Mesenchymal stem cell (in vitro differentiated cells and primary cell): Measurements from ENCODE around the gene PNKD.
A peak's percentile ranks its signal among the peaks of the same experiment; 100 is the strongest.

Source experiments
- DNase-seq: peaks from one replicate; pipeline ENCODE4 v3.0.0-alpha.2; 2013
- H2AFZ ChIP-seq: one replicate; pipeline ENCODE4 v1.6.1; 2013; ENCODE audit warnings: low read depth, mild to moderate bottlenecking, control low read depth, inconsistent platforms, low read length, moderate library complexity
- H2AK5ac ChIP-seq: 2 replicates; pipeline ENCODE4 v1.6.1; 2013; ENCODE audit warnings: low read length, moderate library complexity, mild to moderate bottlenecking, inconsistent platforms; ENCODE audit not compliant: severe bottlenecking
- H2BK120ac ChIP-seq: one replicate; pipeline ENCODE4 v1.6.1; 2013; ENCODE audit warnings: low read depth, mild to moderate bottlenecking, inconsistent platforms, low read length, moderate library complexity
- H2BK12ac ChIP-seq, 2 experiments: one replicate each; pipeline ENCODE4 v1.6.1; 2013; ENCODE audit warnings: inconsistent platforms in 2 of 2, low read length in 2 of 2, mild to moderate bottlenecking in 2 of 2, moderate library complexity in 2 of 2, control low read depth in 1 of 2
- H2BK15ac ChIP-seq: one replicate; pipeline ENCODE4 v1.6.1; 2013; ENCODE audit warnings: mild to moderate bottlenecking, low read depth, inconsistent platforms; ENCODE audit not compliant: poor library complexity, severe bottlenecking
- H2BK5ac ChIP-seq: 2 replicates; pipeline ENCODE4 v1.6.1; 2013; ENCODE audit warnings: low read depth, mild to moderate bottlenecking, low read length, control low read depth, inconsistent platforms; ENCODE audit not compliant: poor library complexity, severe bottlenecking
- H3K14ac ChIP-seq, 2 experiments: one replicate each; pipeline ENCODE4 v1.6.1; 2013; ENCODE audit warnings: inconsistent platforms in 2 of 2, low read length in 2 of 2, control low read depth in 1 of 2, mild to moderate bottlenecking in 1 of 2, moderate library complexity in 1 of 2
- H3K18ac ChIP-seq, 2 experiments: one replicate each; pipeline ENCODE4 v1.6.1; 2013; ENCODE audit warnings: inconsistent platforms in 2 of 2, low read length in 2 of 2, control low read depth in 1 of 2, low read depth in 1 of 2, mild to moderate bottlenecking in 1 of 2
- H3K23ac ChIP-seq, 2 experiments: one replicate each; pipeline ENCODE4 v1.6.1; 2013; ENCODE audit warnings: inconsistent platforms in 2 of 2, low read length in 2 of 2, mild to moderate bottlenecking in 2 of 2, moderate library complexity in 2 of 2, control low read depth in 1 of 2
- H3K27ac ChIP-seq: 2 replicates; pipeline ENCODE4 v1.5.1; 2013; ENCODE audit warnings: mild to moderate bottlenecking, moderate library complexity, low read length, control low read depth, inconsistent platforms; ENCODE audit not compliant: poor library complexity, severe bottlenecking
- H3K27me3 ChIP-seq, 2 experiments: 2 replicates each; pipeline versions ENCODE4 v1.6.1 to v1.7.0; 2013; ENCODE audit warnings: low read length in 2 of 2, mild to moderate bottlenecking in 2 of 2, moderate library complexity in 2 of 2, control low read depth in 1 of 2, inconsistent platforms in 1 of 2; ENCODE audit not compliant: control insufficient read depth in 1 of 2, insufficient read depth in 1 of 2
- H3K36me3 ChIP-seq, 2 experiments: 2 replicates each; pipeline versions ENCODE4 v1.6.1 to v1.7.0; 2013; ENCODE audit warnings: low read length in 2 of 2, control low read depth in 1 of 2, inconsistent platforms in 1 of 2, low read depth in 1 of 2, mild to moderate bottlenecking in 1 of 2; ENCODE audit not compliant: insufficient read depth in 2 of 2, control insufficient read depth in 1 of 2
- H3K4ac ChIP-seq, 2 experiments: one replicate each; pipeline ENCODE4 v1.6.1; 2013; ENCODE audit warnings: inconsistent platforms in 2 of 2, low read length in 2 of 2, mild to moderate bottlenecking in 2 of 2, moderate library complexity in 2 of 2, control low read depth in 1 of 2, low read depth in 1 of 2
- H3K4me1 ChIP-seq: 2 replicates; pipeline ENCODE4 v1.6.1; 2013; ENCODE audit warnings: low read depth, low read length, control low read depth; ENCODE audit not compliant: control insufficient read depth, insufficient read depth
- H3K4me2 ChIP-seq: 2 replicates; pipeline ENCODE4 v1.6.1; 2013; ENCODE audit warnings: low read length, mild to moderate bottlenecking, inconsistent platforms; ENCODE audit not compliant: poor library complexity, severe bottlenecking
- H3K4me3 ChIP-seq, 2 experiments: 2 replicates each; pipeline versions ENCODE4 v1.5.1 to v1.7.0; 2013; ENCODE audit warnings: low read length in 2 of 2, mild to moderate bottlenecking in 2 of 2, control low read depth in 1 of 2, low read depth in 1 of 2; ENCODE audit not compliant: insufficient read depth in 1 of 2
- H3K79me1 ChIP-seq: replicated peaks from 2 replicates; pipeline ENCODE4 v1.6.1; 2013; ENCODE audit warnings: mild to moderate bottlenecking, control low read depth, low read length, inconsistent platforms; ENCODE audit not compliant: poor library complexity, severe bottlenecking
- H3K9ac ChIP-seq: 2 replicates; pipeline ENCODE4 v1.7.0; 2013; ENCODE audit warnings: mild to moderate bottlenecking, low read length, moderate library complexity
- H3K9me3 ChIP-seq: 2 replicates; pipeline ENCODE4 v1.7.0; 2013; ENCODE audit warnings: mild to moderate bottlenecking, low read length; ENCODE audit not compliant: control insufficient read depth
- H4K8ac ChIP-seq: one replicate; pipeline ENCODE4 v1.6.1; 2013; ENCODE audit warnings: inconsistent platforms, mild to moderate bottlenecking, low read length, moderate library complexity
- H4K91ac ChIP-seq: one replicate; pipeline ENCODE4 v1.6.1; 2013; ENCODE audit warnings: mild to moderate bottlenecking, low read length, inconsistent platforms
- WGBS: methylation state at CpG from one replicate; pipeline ENCODE4 v1.1.7; 2013; ENCODE audit warnings: mixed read lengths; 5-methylcytosine and 5-hydroxymethylcytosine counted together

PNKD gene

DNA sequence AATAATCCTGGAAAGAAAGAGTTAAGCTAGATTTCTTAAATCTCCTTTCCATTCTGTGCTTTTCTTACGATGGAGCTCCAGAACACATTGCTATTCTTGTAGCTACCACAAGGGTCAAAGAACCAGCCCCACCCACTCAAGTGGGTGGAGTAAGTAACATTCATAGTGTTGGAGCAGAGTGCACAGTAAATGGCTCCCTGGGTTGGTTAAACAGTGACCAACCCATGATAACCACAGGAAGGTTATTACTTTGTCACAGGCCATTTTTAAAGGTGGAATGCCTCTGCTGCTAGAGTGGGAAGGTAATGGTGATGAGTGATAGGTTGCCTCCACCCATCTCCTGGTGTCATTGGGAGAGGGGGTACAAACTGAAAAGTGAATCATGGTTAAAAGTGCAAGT, 39.4 kb upstream of the PNKD start:
- no CpG with 5 or more reads among the region's 1 CpG for WGBS
- no peak overlapping the region for H2BK120ac ChIP-seq
- H3K4ac ChIP-seq = no peak overlapping the region
- H2BK5ac ChIP-seq = no peak overlapping the region
- peaks cover 8% of the 10 kb centered on the region for H3K4me1 ChIP-seq
- peak overlapping the region in 1 of 2 experiments; percentile 23 for H3K18ac ChIP-seq
- no peak overlapping the region for H4K91ac ChIP-seq
- no peak overlapping the region for H3K23ac ChIP-seq
- H2BK12ac ChIP-seq = no peak overlapping the region
- peaks cover 9% of the 10 kb centered on the region for H3K79me1 ChIP-seq
- peak; percentile 64 for DNase-seq
- no peak overlapping the region for H2AFZ ChIP-seq
- no peak overlapping the region for H3K4me3 ChIP-seq
- H3K36me3 ChIP-seq = peaks cover 46 to 90% of the 10 kb centered on the region in 2 experiments
- no peak overlapping the region for H2BK15ac ChIP-seq
- H3K9me3 ChIP-seq = no peaks in the 10 kb centered on the region
- no peak overlapping the region for H3K14ac ChIP-seq
- H4K8ac ChIP-seq = no peak overlapping the region
- H3K9ac ChIP-seq = peak overlapping the region; percentile 18
- no peaks in the 10 kb centered on the region for H3K27me3 ChIP-seq
- H3K27ac ChIP-seq = peak overlapping the region; percentile 14
- no peak overlapping the region for H2AK5ac ChIP-seq
- no peak overlapping the region for H3K4me2 ChIP-seq

DNA sequence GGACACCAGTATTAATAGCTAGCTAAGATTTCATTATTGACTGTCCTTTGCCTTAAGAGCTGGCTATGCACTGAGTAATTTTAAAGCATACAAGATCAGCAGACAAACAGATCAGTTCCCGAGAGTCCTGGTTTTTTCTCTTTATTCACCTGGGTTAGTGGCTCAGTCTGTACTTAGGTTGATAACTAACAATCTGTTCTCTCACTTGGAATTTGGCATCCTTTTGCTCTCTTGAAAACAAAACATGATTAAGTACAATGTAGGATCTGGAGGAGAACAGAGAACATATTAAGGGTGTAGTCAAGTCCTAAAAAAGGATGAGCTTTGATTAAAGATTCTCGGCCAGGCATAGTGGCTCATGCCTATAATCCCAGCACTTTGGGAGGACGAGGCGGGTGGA, 36.8 kb upstream of the PNKD start:
- Histone ChIP-seq H3K27ac (no peak overlapping the region), H3K9ac (no peak overlapping the region), H3K9me3 (no peaks in the 10 kb centered on the region), H3K4me2 (no peak overlapping the region), H3K14ac (no peak overlapping the region), H3K23ac (no peak overlapping the region), H2AK5ac (no peak overlapping the region), H3K4me3 (no peak overlapping the region), H2BK12ac (no peak overlapping the region), H3K4me1 (peaks cover 8% of the 10 kb centered on the region), H3K4ac (no peak overlapping the region), H3K79me1 (peaks cover 11% of the 10 kb centered on the region), H2BK5ac (no peak overlapping the region), H3K27me3 (no peaks in the 10 kb centered on the region), H3K36me3 (peaks cover 48 to 94% of the 10 kb centered on the region in 2 experiments), H4K8ac (no peak overlapping the region), H3K18ac (no peak overlapping the region), H2BK120ac (no peak overlapping the region), H2BK15ac (no peak overlapping the region), H4K91ac (no peak overlapping the region), H2AFZ (no peak overlapping the region)
- 95% methylated on average over 4 of the region's 4 CpGs for WGBS
- DNase-seq = no peak

DNA sequence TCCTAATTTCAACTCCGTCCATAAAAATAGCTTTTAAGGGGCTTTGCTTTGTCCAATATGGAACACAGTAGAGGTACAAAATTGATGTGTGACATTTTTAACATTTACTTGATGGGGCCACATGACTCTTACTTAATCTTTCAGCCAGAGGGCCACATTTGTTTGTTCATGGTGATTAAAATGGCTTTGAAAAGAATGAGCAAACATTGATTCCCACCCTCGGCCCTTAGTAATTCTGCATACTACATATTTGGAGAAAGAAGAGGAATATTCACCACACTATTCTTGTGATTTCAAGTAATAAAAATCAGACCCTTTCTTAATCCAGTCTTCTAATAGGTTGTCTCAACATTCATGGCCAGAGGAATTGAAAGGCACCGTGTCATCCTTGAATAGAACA, 35.8 kb upstream of the PNKD start:
- peaks cover 51 to 95% of the 10 kb centered on the region in 2 experiments for H3K36me3 ChIP-seq
- H3K4me1 ChIP-seq = peaks cover 8% of the 10 kb centered on the region
- 100% methylated on average over 1 of the region's 3 CpGs for WGBS
- H2BK5ac ChIP-seq = no peak overlapping the region
- H3K79me1 ChIP-seq = peaks cover 13% of the 10 kb centered on the region
- H2BK15ac ChIP-seq = no peak overlapping the region
- no peak overlapping the region for H3K4ac ChIP-seq
- H4K8ac ChIP-seq = no peak overlapping the region
- no peak overlapping the region for H4K91ac ChIP-seq
- H3K4me3 ChIP-seq = no peak overlapping the region
- no peak overlapping the region for H2BK12ac ChIP-seq
- no peak overlapping the region for H3K18ac ChIP-seq
- H2BK120ac ChIP-seq = no peak overlapping the region
- no peak overlapping the region for H3K23ac ChIP-seq
- H2AFZ ChIP-seq = no peak overlapping the region
- DNase-seq = no peak
- no peak overlapping the region for H3K14ac ChIP-seq
- no peaks in the 10 kb centered on the region for H3K9me3 ChIP-seq
- no peak overlapping the region for H3K9ac ChIP-seq
- no peaks in the 10 kb centered on the region for H3K27me3 ChIP-seq
- no peak overlapping the region for H2AK5ac ChIP-seq
- H3K4me2 ChIP-seq = no peak overlapping the region
- H3K27ac ChIP-seq = no peak overlapping the region

DNA sequence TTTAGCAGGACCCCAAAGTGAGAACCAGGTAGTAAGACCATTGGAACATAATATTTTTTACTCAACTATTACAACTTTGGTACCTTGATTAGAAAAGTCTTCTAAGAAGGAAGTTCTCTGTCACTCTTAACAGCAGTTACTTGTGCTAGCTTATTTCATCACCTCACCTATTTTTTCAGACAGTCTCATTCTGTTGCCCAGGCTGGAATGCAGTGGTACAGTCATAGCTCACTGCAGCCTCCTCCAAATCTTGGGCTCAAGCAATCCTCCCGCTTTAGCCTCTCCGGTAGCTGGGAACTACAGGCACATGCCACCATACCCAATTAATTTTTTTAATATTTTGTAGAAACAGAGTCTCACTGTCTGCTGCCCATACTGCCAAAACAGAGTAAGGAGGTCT, 35.3 kb upstream of the PNKD start:
- Histone ChIP-seq H3K27me3 (no peaks in the 10 kb centered on the region), H3K4ac (no peak overlapping the region), H2AK5ac (no peak overlapping the region), H2BK12ac (no peak overlapping the region), H3K4me1 (peaks cover 6% of the 10 kb centered on the region), H4K91ac (no peak overlapping the region), H3K4me2 (no peak overlapping the region), H2BK5ac (no peak overlapping the region), H3K9me3 (no peaks in the 10 kb centered on the region), H2BK120ac (no peak overlapping the region), H3K4me3 (no peak overlapping the region), H2AFZ (no peak overlapping the region), H3K9ac (no peak overlapping the region), H3K27ac (no peak overlapping the region), H3K36me3 (peaks cover 53 to 94% of the 10 kb centered on the region in 2 experiments), H3K79me1 (peaks cover 14% of the 10 kb centered on the region), H2BK15ac (no peak overlapping the region), H3K14ac (no peak overlapping the region), H3K18ac (no peak overlapping the region), H3K23ac (no peak overlapping the region), H4K8ac (no peak overlapping the region)
- no peak for DNase-seq
- 100% methylated on average over 2 of the region's 2 CpGs for WGBS
